CD4-positive, alpha-beta T cell treated with Interferon gamma for 1 hour (primary cell): ENCODE data around the gene SOX5.
"Not testable (repeated sequence)": the region's sequence is repeated elsewhere in the genome, so short reads cannot be mapped to it uniquely, and the experiment has no call there.

Experiments used
- DNase-seq: peaks from one replicate; pipeline ENCODE4 v3.0.0-alpha.2; 2020

The SOX5 gene

DNA sequence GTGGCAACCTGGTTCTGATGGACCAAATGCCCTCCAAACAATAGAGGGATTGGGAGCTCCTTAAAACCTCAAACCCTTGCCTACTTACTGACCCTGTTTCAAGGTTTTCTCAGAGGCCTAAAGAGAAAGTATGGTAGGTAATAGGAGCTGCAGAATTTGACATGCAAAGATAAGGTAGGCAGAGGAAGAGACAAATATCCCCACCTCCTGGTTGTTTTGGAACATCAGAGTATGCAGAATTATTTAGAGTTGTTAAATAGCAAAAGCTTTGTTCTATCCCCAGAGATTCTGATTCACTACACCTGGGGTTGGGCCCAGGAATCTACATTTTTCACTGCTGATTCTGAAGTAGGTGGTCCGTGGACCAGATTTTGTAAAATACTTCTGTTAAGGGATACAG lies 421.2 kb downstream of the SOX5 start:
- no peak for DNase-seq

DNA sequence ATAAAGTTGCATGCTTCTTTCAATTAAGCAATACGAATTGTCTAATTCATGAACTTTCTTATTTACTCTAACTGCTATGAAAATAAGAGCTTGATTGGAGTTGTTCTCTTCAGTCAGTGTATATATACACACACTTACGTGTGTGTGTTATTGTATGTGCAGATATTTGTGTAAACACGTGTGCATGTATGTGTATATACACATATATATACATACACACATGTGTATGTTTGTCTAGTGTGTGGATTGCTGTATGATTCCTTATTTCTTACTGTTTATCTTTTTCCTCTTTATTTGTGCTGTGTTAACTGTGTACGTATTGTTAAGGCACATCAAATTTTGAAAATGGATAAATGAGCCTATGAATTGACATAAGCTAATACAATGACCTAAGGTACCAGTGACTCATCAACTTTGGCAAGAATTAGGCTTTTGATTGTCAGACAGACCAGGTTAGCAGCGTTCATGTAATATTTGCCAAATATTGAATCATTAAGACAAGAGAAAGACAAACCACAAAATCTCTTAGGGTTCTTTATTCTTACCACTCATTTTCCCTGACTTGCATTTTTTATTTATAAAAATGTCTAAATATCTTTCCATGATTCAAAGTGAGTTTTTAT lies 423.9 kb downstream of the SOX5 start:
- no peak for DNase-seq

DNA sequence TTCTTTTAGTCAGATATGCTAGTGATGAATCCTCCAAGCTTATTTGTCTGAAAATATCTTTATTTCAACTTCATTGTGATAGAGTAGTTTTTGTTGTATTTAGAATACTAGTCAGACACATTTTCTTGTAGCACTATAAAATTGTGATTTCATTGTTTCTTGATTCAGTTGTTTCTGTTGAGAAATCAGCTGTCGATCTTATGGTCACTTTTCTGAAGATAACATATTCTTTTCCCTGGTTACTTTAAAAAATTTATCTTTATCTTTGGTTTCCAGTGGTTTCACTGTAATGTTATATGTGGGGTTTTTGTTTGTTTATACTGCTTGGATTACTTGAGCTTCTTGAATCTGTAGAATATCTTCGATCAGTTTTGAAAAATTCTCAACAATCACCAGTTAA lies 426.1 kb downstream of the SOX5 start:
- no peak for DNase-seq

DNA sequence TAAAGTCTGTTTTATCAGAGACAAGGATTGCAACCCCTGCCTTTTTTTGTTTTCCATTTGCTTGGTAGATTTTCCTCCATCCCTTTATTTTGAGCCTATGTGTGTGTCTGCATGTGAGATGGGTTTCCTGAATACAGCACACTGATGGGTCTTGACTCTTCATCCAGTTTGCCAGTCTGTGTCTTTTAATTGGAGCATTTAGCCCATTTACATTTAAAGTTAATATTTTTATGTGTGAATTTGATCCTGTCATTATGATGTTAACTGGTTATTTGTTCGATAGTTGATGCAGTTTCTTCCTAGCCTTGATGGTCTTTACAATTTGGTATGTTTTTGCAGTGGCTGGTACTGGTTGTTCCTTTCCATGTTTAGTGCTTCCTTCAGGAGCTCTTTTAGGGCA lies 430.0 kb downstream of the SOX5 start:
- not testable (repeated sequence) for DNase-seq

DNA sequence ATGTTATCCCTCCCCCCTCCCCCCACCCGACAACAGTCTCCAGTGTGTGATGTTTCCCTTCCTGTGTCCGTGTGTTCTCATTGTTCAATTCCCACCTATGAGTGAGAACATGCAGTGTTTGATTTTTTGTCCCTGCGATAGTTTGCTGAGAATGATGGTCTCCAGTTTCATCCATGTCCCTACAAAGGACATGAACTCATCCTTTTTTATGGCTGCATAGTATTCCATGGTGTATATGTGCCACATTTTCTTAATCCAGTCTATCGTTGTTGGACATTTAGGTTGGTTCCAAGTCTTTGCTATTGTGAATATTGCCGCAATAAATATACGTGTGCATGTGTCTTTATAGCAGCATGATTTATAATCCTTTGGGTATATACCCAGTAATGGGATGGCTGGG lies 433.7 kb downstream of the SOX5 start:
- DNase-seq = not testable (repeated sequence)

DNA sequence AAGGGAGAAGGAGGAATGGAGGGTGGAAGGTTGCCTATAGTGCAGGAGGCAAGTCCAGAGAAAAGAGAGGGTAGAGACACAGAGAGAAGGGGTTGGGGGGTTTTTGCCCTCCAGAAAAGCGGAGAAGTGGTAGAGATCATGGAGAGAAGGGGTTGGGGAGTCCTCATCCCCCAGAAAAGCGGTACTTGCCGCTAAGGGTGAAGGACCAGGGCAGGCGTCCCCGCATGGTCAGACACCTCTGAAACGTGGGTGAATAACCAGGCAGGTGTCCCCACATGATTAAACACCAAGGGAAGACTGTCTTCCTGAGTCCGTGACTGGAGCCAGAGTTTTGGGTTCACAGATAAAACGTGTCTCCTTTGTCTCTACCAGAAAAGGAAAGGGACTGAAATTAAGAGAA lies 439.0 kb downstream of the SOX5 start:
- no peak for DNase-seq

DNA sequence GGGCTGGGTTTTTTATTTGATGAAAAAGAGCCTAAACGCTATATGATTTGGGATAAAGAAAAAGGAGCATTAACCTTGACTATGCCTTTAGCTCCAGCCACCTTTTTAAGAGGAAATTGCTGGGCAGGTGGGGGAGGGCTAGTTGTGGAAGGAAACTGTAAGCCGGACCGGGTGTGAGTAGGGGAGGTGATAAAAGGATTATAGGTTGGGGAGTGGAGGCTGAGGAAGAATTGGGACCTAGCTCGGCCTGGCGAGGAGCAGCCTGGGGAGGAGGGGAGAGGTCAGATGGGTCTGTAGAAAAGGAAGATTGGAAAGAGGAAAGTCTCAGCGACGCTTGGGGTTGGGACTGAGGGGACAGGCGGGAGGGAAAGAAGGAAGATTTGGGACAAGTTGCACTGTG lies 439.6 kb downstream of the SOX5 start:
- not testable (repeated sequence) for DNase-seq

DNA sequence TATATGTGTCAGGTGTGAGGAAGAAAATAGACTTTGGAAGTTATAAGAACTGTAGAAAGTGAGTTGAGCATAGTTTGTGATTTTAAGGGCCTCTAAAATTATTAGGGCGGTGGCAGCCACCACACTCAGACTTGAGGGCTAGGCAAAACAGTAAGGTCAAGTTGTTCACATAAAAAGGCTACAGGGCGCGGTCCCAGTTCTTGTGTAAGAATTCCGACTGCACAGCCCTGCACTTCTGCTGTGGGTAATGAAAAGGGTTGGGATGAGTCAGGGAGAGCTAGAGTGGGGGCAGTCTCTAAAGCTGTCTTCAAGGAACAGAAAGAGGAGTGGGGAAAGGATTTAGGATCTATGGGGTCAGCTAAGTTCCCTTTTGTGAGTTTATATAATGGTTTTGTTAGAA lies 441.7 kb downstream of the SOX5 start:
- not testable (repeated sequence) for DNase-seq

DNA sequence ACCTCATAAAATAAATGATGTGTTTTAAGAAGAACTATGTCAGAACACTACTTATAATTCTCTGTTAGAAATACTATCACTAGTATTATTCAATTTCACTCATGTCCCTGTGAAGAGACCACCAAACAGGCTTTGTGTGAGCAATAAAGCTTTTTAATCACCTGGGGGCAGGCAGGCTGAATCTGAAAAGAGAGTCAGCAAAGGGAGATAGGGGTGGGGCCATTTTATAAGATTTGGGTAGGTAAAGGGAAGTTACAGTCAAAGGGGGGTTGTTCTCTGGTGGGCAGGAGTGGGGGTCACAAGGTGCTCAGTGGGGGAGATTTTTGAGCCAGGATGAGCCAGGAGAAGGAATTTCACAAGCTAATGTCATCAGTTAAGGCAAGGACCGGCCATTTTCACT lies 443.7 kb downstream of the SOX5 start:
- DNase-seq = not testable (repeated sequence)

DNA sequence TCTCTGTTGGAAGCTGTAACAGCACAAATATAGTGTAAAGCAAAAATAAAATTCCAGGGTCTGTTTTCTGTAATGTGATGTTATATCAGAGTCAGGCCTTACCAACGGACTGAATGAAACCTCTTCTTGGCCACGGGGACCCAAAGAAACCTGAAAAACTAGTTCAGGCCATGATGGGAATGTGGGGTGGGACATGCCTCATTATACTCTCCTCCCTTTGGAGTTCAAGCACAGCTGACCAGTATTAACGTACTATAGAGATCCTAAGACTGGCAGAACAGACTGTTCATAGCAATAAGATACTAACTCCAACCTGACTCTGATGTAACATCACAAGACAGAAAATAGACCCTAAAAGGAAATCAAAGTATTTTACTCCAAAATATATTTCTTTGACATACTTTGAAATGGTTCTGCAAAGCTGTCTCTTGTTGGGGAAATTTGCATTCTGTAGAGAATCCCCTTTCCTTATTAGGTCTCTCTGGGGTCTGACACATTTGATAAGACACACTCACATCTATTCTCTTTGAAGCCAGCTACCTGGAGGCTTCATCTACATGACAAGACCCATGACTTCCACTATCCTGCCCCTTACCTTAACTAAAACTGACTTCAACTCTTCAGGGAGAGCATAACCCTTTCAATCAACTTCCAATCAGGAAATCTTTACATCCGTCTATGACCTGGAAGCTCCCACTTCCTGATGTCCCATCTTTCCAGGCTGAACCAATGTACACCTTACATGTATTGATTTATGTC lies 444.6 kb downstream of the SOX5 start:
- no peak for DNase-seq

DNA sequence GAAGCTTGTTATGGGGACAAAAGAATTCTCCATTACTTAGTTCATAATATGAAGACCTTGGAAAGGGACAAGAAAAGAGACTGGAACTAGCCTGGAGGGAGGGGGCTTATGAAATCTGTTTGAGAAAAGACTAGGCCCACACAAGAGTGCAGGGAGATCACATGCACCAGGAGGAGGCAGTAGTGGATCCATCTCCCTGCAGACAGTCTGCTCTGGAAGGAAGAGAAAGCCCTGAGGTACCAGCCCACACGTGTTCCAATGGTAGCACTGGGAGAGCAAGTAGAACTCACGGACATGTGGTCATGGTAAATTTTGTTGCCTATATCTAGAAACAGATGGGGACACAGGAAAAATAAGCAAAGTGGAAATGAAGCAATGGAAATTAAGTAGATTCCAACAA lies 445.4 kb downstream of the SOX5 start:
- no peak for DNase-seq

DNA sequence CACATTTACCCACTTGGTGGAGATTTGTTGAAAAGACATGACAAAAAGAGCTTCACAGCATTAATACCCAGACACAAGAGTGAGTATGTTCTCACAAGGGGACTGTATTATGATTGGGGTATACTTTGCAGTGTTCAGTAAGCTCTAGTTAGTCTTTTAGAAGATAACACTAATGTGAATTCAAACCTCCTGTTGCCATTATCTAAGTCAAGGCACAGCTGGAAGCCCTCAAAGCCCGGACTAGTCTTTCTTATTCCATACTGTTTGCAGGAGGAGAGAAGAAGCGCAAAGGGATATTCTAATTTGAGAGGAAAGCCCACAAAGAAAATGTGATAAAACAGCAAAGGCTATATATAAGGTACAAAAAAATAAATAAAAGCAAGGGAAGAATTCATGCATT lies 445.9 kb downstream of the SOX5 start:
- no peak for DNase-seq

DNA sequence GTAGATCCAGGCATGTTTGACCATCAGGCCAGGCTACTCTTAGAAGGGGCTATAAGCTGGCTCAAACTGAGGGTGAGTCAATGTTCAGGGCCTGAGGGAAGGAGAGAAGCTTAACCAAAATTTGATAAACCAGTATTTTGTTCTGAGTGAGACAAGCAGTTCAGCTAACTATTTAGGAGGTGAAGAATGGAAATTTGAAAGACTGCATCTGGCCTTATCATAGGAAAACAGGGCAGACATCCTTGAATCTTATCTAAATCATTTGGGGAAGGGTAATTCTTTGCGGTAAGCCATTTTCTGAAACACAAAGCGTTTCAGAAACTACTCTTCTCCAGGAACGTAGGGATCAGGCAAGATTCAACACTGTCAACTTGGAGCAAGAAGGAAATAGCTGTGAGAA lies 447.2 kb downstream of the SOX5 start:
- no peak for DNase-seq

DNA sequence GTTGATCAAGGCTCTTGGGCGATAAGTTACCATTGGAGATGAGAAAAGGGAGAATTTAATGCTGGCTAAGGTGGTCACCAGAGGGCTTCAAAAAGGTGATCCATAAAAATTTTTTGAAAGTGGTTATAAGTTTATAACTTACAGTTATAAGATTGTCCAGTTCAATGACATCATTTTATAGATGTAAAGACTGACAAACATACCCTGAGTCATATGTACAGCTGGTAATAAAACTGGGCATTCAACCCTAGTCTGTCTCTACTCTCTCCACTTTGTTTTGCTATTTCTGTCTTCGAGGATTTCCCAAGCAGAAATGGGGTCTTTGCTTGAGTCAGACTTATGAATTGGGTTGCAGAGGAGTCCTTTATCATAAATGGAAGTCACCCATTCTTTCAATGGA lies 454.0 kb downstream of the SOX5 start:
- DNase-seq = no peak

DNA sequence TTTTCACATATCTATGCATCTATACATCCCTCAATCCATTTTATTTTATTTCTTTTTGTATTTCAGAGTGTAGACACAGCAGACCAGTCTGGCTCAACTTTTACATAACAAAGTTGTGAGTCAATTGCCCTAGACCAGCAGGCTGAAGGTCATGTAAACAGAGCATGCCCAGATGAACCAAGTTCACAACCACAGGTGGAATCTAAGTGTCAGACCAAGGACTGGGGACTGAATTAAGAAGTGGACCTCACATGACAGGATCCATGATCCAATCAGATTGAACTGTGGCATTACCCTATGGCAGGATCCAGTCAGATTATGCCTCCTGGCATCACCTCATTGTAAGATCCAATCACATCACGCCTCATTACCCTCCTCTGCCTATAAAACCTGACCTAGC lies 455.8 kb downstream of the SOX5 start:
- DNase-seq = no peak

DNA sequence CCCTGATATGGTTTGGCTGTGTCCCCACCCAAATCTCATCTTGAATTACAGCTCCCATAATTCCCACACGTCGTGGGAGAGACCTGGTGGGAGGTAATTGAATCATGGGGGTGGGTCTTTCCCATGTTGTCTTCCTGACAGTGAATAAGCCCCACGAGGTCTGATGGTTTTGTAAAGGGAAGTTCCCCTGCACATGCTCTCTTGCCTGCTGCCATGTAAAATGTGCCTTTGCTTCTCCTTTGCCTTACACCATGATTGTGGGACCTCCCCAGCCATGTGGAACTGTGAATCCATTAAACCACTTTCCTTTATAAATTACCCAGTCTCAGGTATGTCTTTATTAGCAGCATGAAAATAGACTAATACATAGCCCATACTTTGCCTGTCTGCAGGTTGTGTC lies 458.4 kb downstream of the SOX5 start:
- not testable (repeated sequence) for DNase-seq

DNA sequence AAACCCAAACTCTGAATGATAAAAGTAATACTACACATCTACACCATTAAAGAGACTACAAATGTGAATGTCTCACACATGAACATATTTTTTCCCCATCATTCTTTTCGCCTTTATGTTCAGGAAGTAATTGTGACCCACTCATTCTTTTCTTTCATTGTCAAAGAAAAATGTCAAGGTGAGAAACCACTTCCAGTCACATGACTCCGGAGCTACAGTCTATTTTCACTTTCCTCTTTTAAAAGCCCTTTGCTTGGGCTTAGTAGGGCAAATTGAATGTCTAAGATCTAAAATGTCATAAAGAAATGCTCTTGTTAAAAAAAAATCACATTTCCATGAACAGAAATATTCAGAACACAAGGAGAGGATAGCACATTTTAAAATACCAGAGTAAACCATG lies 461.3 kb downstream of the SOX5 start:
- DNase-seq = no peak

DNA sequence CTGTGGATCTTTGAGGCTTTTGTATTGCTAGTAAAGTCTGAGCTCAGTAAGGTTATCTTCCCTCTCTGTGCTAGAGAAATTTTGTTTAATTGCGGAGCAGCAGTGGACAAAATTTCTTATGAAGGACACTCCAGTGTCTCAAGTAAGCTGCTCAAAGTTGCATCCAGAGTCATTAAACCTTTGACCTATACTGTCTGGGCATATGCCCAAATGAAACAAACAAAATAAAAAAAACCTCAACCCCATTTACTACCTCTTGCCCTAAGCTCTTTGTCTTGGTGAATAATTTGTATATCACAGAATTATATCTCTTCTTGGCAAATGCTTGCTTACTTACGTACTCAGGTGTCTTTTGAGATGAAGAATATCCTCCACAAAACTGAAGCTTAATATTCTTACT lies 465.2 kb downstream of the SOX5 start:
- no peak for DNase-seq

DNA sequence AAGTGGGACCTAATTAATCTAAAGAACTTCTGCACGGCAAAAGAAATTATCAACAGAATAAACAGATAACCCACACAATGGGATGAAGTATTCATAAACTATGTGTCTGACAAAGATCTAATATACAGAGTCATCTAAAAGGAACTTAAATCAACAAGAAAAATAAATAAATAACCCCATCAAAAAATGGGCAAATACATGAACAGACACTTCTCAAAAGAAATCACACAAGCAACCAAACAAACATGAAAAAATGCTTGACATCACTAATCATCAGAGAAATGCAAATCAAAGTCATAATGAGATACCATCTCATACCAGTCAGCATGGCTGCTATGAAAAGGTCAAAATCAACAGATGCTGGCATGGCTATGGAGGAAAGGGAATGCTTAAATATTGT lies 466.9 kb downstream of the SOX5 start:
- DNase-seq = no peak
